HG02970 (cell line): ENCODE measurements around the gene LRRC14B.

Experiments used
- ATAC-seq: cut with Tn5 transposase; IDR thresholded peaks from one replicate; pipeline ENCODE4 v1.9.1; 2021; ENCODE audit warnings: mild to moderate bottlenecking, moderate library complexity, moderate number of reproducible peaks; ENCODE audit not compliant: unreplicated experiment, low FRiP score

Gene LRRC14B

GRCh38 chr5:191036-191948 lies at the start of gene LRRC14B:
LRRC14B (plus strand) TSS chr5:191495; CDS start chr5:191539, 44 bp downstream.
- ATAC-seq, result no peak

DNA sequence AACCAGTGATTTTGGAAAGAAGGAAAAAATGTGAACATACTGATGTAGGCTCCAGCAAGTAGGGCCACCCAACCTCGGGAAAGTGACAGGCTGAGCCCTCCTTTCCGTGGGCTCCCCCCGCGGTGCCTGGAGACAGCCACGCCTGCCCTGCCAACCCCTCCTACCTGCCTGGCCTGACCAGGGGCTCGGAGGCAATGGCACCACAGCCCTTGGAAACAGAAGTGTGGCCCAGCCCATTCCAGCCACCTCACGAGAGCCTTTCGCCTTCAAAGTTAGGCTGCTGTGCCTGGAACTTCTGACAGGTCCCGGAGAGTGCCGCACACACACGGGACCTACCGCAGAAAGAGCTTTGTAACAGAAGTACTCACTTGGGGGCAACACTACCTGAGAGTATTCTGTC lies 49.5 kb upstream of the LRRC14B start:
- ATAC-seq, result no peak

- ATAC-seq, result no peak
Observed at GRCh38 chr5:142246-142810, 49.0 kb upstream of the LRRC14B start.

DNA sequence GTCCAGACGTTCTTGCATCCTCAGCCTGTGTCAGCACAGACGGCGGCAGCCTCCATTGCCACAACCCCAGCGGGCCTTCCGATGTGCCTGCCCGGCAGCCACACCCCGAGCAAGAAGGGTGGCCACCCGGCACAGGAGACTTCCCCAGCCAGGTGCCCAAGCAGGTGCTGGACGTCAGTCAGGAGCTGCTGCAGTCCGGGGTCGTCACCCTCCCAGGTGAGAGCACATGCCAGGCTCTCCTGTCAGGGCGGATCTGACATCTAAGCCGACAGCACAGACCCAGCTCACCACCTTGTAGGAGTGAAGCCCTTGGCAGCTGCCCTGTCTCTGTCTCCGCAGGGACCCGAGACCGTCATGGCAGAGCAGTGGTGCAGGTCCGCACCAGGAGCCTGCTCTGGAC lies 48.3 kb upstream of the LRRC14B start:
- ATAC-seq, result no peak

DNA sequence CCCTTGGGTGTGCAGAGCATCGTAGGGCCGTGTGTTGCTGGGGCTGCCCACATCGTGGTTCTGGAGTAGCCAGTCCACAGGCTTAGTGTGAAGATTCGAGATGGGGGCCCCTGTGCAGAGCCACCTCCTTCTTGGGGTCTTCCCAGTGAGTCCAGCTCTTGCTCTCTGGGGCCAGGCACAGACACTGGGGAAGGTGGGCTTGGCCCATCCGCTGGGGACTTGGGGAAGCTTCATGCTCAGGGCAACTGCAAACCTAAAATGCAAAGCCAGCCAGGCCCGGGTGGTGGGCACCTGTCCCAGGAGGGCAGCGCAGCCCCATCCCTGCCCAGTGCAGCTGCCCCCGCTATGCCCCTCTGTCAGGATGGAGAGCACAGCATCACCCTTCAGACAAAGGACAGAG lies 46.4 kb upstream of the LRRC14B start:
- no peak for ATAC-seq

- no peak for ATAC-seq
Observed at GRCh38 chr5:145585-146323, 45.5 kb upstream of the LRRC14B start.

GRCh38 chr5:147751-148150 lies 43.5 kb upstream of the LRRC14B start:
- ATAC-seq, result no peak

DNA sequence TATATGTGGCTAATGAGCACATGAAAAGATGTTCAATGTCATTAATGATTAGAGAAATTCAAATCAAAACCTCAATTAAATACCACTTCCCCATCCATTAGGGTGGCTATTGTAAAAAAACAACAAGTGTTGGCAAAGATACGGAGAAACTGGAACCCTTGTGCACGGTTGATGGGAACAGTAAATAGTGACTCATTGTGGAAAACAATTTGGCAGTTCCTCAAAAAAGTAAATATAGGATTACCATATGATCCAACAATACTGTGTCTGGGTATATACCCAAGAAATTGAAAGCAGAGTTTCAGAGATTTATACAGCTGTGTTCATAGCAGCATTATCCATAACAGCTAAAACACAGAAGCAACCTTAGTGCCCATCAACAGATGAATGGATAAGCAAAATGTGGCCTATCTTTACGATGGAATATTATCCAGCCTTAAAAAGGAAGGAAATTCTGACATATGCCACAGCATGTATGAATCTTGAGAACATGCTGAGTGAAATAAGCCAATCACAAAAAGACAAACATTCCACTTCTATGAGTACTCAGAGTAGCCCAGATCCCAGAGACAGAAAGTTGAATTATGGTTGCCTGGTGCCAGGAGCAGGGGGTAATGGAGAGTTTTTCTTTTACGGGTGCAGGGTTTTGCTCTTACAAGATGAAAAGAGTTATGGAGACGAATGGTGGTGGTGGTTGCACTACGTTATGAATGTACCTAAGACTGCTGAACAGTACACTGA lies 41.4 kb upstream of the LRRC14B start:
- no peak for ATAC-seq

GRCh38 chr5:150746-151145 lies 40.5 kb upstream of the LRRC14B start:
- ATAC-seq, result no peak

GRCh38 chr5:152077-152476 lies 39.2 kb upstream of the LRRC14B start:
- no peak for ATAC-seq

DNA sequence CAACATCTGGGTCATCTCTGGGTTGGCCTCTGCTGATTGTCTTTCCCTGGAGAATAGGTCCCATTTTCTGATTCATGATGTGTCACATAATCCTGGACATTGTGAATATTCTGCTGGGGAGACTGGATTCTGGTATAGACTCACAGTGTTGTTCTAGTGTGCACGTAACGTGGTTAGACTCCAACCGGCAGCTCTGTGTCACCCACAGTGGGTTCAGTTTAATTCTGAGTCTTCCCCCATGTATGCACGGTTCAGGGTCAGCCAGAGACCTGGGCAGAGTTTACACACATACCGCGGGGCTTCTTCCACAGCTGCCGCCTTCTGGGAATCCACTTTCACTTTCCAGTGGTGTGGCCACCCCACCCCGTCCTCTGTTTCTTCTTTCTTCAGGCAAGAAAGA lies 38.0 kb upstream of the LRRC14B start:
- no peak for ATAC-seq

DNA sequence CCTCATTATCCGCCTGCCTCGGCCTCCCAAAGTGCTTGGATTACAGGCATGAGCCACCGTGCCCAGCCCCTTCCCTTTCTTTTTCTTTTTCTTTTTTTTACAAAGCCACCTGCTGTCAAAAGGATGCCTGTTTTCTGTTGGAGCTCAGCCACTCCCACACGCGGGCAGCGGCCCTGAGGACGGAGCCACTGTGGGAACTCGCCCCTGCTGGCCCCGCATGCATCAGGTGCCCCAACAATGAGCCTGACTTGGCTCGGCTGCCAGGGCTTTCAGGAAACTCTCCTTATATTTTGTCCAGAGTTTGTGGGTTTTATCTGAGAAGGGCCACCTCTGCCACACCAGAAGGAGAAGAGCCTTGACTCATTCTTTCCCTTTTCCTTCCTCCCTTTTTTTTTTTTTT lies 37.1 kb upstream of the LRRC14B start:
- no peak for ATAC-seq

GRCh38 chr5:154826-155225 lies 36.5 kb upstream of the LRRC14B start:
- ATAC-seq, result no peak

DNA sequence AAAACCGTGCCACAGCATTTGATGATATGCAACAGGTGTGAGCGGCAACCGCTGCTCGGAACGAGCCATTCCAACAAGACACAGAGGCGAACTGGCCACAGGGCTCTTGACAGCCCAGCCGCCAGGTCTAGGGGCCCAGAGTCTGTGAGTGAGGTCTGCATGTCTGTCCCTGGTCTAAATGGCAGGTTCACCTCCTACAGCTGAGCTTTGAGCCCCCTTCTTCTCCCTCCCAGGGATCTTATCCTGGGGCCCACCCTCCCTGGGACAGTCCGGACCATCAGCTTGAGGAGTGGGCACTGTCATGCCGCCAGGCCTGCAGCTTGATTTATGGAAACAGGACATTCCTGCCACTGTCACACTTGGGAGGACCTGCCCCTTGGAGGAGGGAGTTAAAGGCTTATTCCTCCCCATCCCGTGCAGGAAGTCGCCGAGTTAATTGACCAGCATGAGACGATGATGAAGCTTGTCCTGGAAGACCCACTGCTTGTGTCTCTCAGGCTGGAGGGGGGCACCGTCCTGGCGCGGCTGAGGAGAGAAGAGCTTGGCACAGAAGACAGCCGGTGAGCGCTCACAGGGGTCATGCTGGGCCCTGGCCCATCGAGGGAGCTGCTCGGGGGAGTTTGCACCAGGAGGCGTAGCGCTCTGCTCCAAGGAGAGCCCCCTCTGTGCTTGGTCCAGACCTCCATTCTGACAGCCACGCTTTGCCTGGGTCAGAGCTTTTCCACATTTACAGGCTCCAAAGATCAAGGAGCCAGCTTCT lies 35.5 kb upstream of the LRRC14B start:
- no peak for ATAC-seq

GRCh38 chr5:156411-157072 lies 34.8 kb upstream of the LRRC14B start:
- no peak for ATAC-seq

DNA sequence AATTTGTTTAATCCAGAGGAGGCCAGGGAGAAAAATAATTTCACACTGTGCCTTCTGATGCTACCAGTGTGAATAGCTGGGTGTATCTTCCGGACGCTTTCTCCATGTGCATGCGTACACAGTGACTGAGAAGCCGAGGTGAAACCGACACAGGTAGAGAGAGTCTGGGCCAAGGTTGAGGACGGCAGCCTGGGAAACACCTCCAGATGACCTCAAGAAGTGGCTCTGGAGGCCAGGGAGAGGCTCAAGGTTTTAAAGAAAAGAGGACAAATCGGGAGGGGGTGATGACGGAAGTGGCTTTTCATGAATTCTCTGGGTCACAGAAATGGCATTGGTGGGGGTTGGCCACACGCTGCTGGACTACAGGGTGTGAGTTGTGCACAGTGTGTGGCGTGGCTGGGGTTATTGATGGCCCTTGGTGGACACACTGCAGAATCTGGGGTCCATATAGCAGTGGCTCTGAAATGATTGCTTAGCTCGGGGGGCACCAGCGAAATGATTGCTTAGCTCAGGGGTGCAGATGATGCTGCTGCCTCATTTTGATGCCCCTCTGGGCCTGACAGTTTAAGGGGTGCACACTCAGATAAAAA lies 34.1 kb upstream of the LRRC14B start:
- no peak for ATAC-seq

DNA sequence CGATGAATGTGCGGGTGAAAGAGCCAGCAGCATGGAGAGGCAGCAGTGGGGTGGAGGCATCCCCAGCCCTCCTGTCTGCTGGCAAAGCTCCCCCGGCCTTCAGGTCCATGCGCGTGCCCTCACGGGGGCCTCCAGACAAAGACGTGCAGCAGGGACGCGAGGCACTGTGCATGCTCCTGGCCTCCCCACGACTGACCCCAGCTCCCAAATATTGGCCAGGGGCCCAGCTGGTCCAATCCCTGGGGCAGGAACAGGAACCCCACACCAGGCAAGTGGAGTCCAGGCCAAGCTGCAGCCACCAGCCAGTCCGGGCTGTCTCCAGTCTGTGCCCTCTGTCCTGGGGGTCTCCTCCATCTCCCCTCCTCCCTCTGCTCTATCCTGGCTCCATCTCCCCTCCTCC lies 33.5 kb upstream of the LRRC14B start:
- ATAC-seq, result no peak

GRCh38 chr5:158807-159447 lies 32.4 kb upstream of the LRRC14B start:
- ATAC-seq, result no peak
